Endometrial microvascular endothelial cells (primary cell): Measurements from ENCODE around the gene OXNAD1. TPM values are rescaled to one million over a fixed set of nuclear protein-coding genes. Genes with fewer than 3 reads are reported as not detected.

ENCODE experiments used
- in situ Hi-C: cut with HindIII; loops from 2 replicates; pipeline ENCODE4 v1.10.0; 2017; ENCODE audit warnings: low sequenced_read_pairs, low pct_unique_long_range_greater_than_20kb; ENCODE audit errors: inconsistent ontology term
- total RNA-seq: library from RNA; depleted of rRNA; stranded (reverse); fragments of >200 nt; gene quantifications from one replicate; pipeline ENCODE4 v1.2.3, GENCODE V29; 2015; ENCODE audit errors: inconsistent ontology term

The OXNAD1 gene
- total RNA-seq, 1 donor from 2014 or later: 8.2 TPM

DNA sequence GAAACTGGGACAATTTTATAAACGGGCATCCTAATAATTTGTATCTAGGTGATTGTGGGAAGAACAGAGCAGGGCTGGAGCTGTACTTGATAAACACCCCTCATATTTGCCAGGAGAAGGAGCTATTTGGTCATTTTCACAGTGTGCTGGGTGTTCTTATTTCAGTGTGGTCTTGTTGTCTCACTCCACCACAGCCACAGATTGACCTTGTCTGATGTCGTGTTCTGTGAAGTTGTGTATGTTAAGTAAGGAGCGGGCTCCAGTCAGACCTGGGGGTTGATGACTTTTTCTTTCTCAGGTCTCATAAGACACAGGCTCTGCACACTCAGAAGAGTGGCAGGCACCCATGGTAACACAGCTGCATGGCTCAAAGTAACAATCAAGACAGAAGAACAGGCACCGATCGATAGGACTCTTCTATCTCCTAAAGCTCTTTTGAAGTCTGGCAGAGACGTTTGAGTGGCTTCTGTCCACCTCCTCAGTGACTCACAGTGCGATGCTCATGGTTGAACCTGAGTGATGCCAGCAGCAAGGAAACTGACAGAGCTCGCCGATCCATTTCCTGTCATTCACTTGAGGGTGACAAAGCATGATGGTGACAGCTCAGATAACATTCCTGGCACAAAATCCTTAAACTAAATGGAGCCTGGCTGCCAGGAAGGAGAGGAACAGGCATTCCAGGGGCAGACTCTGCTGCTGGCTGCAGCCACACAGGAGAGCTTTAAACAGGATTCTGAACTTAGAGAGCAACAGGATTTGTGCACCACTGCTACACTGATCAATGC is 21.1 kb upstream of the OXNAD1 start:
- in situ Hi-C loops: no loop called here

DNA sequence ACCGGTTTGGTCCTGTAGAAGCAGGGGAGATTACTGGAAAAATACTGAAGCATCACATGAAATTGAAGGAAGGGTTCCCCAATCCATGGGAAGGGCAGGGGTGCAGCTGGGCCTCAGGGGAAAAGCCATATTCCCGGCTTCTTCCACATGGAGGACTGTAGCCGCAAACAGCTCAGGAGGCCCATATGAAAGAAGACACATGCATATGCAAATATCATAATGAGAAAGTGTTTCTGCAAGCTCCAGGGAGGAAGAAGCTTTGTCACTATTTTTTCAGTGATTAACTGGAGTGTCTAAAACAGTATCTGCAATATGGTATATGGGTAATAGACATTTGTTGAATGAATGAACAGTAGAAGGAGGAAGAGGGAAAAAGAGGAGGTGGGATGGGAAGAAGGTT is 19.4 kb upstream of the OXNAD1 start:
- in situ Hi-C loops: no loop called here

DNA sequence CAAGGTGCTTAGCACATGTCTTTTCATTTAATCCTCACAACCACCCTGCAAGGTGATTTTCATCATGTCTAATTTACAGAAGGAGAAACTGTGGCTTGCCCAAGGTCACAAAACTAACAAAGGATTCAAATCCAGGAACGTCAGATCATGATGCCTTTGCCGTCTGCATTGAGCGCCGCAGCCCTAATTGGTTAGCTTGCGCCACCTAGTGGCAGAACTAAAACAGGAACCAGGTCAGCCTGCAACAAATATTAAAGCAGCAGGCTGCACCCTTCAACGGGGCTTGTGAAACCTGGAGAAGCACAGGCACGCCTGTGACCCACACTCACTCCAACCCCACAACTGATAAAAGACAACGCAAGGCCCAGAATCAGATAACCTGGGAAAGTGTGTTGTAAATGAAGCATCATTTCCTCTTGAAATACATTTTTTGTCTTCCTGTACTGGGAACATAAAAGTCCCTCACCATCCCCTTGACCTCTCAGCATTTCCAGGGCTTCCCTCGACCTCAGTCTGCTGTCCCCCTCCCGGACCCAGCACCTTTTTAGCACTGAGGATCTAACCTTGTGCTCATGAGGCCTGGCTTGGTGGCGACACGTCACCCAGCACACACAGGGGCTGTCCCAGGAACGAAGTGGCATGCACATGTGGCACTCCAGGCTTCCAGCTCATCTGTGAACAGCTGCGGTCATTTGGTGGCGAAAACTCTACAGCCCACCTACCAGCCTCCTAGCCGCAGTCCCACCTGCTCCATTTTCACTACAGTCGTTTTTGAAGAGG is 17.5 kb upstream of the OXNAD1 start:
- in situ Hi-C loops: no loop called here

DNA sequence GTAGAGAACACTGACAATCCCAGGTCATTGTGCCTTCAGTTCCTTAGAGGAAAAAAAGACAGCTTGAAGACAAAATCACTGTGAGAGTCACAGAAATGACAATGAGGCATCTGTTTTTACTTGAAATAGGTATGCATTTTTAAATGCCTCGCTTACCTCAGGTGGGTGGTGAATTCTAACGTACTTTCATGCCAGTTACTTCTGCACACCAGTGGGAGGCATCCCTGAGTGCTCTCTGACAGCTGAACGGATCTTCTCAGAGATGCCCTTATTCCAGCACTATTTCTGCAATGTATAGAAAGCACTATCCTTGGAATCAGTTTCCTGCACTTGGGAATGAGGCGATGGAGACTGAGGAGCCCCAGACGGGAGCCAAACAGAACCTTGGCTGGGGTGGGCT is 16.5 kb upstream of the OXNAD1 start:
- in situ Hi-C loops: no loop called here

DNA sequence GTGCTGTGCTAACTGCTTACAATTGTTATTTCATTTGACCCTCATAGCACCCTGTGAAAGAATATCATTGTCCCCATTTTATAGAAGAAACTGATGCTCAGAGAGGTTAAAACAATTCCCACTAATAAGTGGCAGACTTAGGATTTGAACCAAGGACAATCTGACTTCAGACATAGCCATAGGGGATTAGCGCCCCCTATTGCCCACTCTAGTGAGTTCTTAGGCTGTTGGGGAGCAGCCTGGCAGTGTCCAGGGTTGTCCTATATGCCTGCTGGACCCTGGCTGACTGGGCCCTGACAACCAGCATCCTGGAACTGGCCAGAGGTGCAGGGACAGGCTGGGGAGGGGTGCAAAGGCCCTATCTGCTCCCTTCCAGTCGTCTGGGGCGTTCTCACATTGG is 15.7 kb upstream of the OXNAD1 start:
- in situ Hi-C loops: no loop called here

DNA sequence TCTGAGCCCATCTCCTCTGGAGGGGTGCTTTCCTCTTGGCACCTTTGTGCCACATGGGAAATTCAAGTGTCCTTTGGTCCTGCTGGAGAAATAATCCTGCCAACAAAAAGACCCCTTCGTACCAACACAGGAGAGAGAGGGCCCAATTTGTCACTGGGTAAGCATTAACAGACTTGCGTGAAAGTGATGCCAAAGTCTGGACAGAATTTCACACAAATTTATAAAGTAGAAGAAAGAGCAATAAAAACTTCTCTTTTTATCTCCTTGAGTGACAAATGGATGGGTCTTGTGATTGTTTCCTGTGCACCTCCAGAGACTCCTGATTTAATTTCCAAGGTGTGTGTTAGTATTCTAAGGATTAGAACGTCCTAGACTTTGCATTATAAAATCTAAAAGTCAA is 15.1 kb upstream of the OXNAD1 start:
- in situ Hi-C loops: loop anchor here (25.0 kb wide), 1 partner anchor 287 kb away; no protein-coding TSS in a partner anchor

DNA sequence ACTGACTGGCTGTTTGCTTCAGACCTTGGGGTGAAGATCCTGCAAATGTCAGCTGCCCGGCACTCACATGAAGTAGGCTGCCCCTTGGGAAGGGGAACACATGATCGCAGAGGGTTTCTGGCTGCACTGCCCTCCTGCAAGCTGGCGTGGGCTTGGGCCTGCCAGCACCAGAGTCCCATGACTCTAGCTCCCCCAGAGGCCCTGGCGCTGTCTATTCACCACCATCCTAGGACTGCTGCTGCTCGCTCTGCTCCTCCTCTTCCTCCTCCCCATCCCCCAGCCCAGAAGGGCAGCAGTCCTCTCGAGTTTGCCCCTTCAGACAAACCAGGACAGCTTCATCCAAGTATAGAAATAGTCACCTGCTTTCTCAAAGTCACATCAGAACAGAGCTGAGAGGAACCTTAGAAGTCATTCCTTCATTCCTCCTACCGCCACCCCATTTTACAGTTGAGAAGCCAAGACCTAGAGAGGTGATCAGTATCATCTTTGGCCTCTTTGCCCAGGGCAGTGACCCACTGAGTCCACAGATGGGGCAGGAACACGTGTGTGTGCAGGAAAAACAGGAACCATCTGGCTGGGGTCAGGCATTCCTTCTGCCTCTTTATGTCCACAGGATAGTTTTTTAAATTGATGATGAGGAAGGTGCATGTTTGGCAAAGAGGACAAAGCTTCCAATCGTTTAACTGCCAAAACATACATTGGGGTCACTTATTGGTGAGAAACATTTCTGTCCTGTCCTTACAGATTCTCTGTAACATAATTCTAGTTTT is 13.5 kb upstream of the OXNAD1 start:
- in situ Hi-C loops: loop anchor here (25.0 kb wide), 1 partner anchor 286 kb away; no protein-coding TSS in a partner anchor

DNA sequence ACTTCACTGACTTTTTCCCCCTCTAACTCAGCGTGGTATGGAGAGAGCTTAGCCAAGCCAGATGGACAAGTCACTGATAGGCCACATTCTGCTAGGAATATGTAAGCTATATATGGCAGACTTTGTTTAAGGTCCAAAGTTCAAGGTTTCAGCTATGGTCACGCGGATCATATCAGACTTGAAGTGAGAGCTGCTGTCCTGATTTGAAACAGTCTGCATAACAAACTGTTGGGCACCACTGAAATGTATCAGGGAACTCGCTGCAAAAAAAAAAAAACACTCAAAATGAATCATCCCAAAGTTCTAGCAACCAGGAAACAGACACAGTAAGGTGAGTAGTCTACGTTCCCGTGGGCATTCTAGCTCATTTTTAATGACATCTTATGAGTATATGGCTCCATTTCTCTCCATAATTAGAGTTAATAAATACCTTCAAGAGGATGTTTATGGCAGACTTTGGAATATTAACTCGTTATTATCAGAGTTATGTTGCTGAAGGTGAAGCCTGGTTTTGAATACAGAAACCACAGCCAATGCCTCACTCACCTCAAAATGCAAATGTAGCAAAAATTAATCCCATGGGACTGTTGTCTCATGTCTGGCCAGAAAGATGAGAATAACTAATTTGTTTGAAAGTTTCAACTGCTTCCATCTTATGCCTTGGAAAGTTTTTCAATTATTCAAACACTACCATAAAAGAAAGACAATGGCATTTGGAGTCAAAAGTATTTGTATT is 12.6 kb upstream of the OXNAD1 start:
- in situ Hi-C loops: loop anchor here (25.0 kb wide), 1 partner anchor 285 kb away; no protein-coding TSS in a partner anchor

DNA sequence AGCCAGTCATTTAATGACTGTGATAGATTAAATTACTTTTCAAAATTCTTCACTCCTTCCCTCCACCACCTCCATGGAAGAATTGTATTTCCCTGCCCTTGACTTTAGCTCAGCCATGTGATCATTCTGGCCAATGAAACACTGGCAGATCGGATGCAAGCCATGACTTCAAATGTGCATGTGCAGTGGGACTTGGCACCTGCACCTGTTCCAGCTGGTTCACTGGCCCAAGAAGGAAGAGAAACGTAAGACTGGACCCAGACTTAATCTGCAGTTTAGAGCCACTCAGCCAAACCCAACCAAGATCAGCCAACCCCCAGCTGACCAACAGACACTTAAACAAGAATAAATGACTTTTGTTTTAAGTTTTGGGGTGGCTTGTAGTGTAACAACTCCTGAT is 12.0 kb upstream of the OXNAD1 start:
- in situ Hi-C loops: loop anchor here (25.0 kb wide), 1 partner anchor 284 kb away; no protein-coding TSS in a partner anchor

DNA sequence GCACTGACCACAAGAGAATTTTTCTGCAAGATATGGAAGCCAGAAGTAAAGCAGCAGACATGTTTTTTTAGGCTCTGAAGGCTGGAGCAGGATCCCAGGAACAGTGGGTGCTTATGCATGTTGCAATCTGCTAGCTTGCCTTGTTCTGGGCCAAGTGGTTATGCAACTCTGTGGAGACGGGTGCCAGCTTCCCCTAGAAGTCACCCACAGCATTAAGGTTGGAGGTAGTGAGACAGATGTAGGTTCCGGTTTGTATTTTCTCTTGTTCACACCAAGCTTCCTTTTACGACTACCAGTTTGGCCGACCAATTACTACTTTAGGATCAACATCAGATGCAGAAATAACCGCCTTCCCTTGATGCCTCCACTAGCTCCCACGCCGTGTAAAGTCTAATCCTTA is 11.4 kb upstream of the OXNAD1 start:
- in situ Hi-C loops: loop anchor here (25.0 kb wide), 1 partner anchor 284 kb away; no protein-coding TSS in a partner anchor

DNA sequence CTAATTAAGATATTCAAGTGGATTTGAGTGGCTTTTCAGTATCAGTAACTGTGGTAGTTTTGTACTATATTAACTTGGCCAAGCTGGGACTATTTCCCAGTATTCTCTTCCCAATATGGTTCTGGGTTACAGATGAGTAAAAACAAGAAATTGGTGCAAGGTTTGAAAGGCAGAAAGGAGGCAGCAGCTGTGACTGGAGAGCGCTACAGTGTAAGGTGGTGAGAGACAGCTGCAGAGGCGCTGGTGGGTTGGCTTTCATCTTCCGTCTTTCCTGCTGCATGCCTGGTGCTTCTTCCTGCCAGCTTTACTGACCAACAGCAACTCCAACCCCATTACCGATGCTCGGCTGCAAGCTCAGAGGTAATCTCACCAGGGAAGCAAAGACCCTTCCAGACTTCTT is 10.1 kb upstream of the OXNAD1 start:
- in situ Hi-C loops: loop anchor here (25.0 kb wide), 1 partner anchor 282 kb away; no protein-coding TSS in a partner anchor

DNA sequence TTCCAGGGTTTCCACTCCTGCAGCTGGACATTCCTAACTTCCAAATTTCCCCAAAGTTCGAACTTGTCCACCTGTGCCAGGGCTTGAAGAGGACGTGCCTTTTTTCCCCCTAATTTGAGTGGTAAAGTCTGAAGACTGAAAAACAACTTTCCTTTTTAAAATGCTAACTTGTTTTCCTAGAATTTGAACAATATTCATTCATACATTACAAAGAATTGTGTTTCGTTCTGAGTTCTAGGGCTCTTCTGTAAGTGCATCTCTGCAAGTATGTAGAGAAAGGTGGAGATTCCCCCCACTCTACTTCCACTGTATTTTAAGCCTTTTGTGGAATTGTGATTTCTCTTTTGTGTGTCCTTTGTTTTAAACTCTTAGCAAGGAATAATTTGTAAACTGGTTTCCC is 9.7 kb upstream of the OXNAD1 start:
- in situ Hi-C loops: loop anchor here (25.0 kb wide), 1 partner anchor 282 kb away; no protein-coding TSS in a partner anchor

DNA sequence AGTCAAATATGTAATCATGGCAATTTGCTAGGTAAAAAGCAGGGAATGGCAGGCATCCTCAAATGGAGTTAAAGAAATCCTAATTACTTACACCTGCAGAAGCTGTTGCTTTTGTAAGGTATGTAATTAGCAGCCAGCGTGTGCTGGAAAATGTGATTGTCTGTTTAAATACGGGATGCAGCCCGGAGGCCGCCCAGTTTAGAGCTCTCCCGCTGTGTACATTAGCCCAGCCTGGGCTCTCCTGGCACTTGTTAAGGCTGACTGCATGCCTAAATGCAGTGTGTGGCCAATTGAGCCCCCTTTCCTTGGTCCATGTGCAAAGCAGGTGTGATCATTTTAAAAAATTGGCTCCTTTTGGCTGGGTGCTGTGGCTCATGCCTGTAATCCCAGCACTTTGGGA is 9.3 kb upstream of the OXNAD1 start:
- in situ Hi-C loops: loop anchor here (25.0 kb wide), 1 partner anchor 282 kb away; no protein-coding TSS in a partner anchor

DNA sequence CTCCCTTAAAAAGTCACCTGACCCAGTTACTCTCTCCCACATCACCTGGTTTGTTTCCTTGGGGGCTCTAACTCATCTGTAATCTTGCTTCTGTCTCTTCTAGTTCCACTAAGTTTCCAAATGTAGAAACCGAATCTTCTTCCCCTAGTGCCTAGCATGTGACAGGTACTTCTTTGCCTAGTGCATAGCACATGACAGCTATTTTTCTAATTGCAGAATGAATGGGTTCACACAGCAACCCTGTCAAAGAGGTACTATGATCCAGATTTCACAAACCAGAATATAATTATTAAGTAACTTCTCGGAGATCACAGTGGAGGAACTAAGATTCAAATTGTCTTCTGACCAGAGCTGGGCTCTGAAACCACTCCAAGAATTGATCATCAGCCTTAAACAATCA is 7.7 kb upstream of the OXNAD1 start:
- in situ Hi-C loops: loop anchor here (25.0 kb wide), 1 partner anchor 280 kb away; no protein-coding TSS in a partner anchor

DNA sequence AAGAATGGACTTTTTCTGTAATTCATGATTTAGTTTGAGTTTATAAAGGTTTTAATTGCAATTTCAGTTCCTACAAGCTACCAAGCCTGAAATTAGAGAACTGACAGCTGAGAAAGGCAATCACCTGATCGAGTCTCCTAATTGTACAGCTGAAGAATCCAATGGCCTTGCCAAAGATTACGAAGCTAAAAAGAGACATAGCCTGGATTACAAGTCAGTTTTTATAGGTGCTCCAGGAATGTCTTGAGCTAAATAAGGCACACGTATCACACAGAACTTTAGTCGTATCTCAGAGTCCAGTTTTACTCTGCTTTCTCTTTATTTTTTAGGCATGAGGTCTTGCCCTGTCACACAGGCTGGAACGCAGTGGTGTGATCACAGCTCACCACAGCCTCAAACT is 6.8 kb upstream of the OXNAD1 start:
- in situ Hi-C loops: loop anchor here (25.0 kb wide), 1 partner anchor 279 kb away; no protein-coding TSS in a partner anchor

DNA sequence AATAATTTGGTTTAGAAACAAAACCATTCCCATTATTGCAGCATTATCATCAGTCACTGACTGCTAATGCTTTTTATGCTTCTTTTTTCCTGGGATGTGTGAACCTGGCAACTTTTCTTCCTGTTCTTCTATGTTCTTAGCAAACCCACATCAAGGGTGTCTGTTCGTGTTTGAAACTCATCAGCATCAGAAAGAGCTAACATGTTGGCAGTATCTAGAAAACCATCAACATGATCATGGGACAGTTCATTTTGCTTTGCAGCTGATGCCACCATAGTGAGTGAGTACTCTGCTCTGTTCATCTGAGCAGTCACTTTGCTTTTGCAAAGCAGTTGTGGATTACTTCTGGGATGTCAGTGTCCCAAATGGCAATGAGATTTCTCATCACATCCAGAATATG is 6.1 kb upstream of the OXNAD1 start:
- in situ Hi-C loops: loop anchor here (25.0 kb wide), 1 partner anchor 278 kb away; no protein-coding TSS in a partner anchor

DNA sequence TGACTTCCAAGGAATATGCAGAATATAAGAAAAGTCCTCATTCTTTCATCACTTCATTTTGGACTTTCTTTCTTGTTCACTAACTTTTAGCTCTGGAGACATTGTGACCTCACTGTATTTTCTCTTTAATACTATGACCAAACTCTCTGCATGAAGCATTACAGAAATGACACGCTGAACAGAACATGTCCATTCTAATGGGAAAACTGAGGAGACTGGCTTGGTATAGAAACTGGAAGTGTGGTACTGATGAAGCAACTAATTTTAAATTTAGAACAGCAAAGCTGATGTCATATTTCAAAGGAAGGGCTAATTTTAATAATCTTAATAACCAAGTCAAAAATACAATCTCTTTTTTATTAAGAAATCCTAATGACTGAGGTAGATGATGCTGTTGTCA is 5.0 kb upstream of the OXNAD1 start:
- in situ Hi-C loops: loop anchor here (25.0 kb wide), 1 partner anchor 277 kb away; no protein-coding TSS in a partner anchor

DNA sequence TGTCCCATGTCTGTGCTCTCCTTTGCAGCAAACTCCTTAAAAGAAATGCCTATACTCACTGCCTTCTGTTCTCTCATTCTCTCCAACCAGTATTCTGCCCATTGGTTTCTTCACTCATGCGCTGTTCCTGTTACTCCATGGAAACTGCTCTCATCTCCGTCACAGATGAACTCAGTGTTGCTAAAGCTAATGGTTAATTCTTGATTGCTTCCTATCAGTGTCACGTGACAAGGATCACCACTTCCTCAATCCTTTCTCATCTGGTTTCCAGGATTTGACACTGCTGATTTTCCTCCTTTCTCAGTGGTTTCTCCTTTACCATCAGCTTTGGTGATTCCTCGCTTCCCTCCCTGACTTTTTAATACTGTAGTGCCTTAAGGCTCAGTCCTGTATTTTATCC is 2.8 kb upstream of the OXNAD1 start:
- in situ Hi-C loops: loop anchor here (25.0 kb wide), 1 partner anchor 275 kb away; no protein-coding TSS in a partner anchor
